ENCODE measurements around the gene CD2AP. TPM values are rescaled to one million over a fixed set of nuclear protein-coding genes. Genes with fewer than 3 reads are reported as not detected.

CD2AP gene
- total and polyA plus RNA-seq, 2 of the 8 experiments (the other 6 are each of a cell fraction or from before 2014, with no cell fraction given), result 8.6 to 75.6 TPM

GRCh38 chr6:47669684-47670513, 192.3 kb downstream of the CD2AP start (continued):
- TF ChIP-seq, protein P1, sequence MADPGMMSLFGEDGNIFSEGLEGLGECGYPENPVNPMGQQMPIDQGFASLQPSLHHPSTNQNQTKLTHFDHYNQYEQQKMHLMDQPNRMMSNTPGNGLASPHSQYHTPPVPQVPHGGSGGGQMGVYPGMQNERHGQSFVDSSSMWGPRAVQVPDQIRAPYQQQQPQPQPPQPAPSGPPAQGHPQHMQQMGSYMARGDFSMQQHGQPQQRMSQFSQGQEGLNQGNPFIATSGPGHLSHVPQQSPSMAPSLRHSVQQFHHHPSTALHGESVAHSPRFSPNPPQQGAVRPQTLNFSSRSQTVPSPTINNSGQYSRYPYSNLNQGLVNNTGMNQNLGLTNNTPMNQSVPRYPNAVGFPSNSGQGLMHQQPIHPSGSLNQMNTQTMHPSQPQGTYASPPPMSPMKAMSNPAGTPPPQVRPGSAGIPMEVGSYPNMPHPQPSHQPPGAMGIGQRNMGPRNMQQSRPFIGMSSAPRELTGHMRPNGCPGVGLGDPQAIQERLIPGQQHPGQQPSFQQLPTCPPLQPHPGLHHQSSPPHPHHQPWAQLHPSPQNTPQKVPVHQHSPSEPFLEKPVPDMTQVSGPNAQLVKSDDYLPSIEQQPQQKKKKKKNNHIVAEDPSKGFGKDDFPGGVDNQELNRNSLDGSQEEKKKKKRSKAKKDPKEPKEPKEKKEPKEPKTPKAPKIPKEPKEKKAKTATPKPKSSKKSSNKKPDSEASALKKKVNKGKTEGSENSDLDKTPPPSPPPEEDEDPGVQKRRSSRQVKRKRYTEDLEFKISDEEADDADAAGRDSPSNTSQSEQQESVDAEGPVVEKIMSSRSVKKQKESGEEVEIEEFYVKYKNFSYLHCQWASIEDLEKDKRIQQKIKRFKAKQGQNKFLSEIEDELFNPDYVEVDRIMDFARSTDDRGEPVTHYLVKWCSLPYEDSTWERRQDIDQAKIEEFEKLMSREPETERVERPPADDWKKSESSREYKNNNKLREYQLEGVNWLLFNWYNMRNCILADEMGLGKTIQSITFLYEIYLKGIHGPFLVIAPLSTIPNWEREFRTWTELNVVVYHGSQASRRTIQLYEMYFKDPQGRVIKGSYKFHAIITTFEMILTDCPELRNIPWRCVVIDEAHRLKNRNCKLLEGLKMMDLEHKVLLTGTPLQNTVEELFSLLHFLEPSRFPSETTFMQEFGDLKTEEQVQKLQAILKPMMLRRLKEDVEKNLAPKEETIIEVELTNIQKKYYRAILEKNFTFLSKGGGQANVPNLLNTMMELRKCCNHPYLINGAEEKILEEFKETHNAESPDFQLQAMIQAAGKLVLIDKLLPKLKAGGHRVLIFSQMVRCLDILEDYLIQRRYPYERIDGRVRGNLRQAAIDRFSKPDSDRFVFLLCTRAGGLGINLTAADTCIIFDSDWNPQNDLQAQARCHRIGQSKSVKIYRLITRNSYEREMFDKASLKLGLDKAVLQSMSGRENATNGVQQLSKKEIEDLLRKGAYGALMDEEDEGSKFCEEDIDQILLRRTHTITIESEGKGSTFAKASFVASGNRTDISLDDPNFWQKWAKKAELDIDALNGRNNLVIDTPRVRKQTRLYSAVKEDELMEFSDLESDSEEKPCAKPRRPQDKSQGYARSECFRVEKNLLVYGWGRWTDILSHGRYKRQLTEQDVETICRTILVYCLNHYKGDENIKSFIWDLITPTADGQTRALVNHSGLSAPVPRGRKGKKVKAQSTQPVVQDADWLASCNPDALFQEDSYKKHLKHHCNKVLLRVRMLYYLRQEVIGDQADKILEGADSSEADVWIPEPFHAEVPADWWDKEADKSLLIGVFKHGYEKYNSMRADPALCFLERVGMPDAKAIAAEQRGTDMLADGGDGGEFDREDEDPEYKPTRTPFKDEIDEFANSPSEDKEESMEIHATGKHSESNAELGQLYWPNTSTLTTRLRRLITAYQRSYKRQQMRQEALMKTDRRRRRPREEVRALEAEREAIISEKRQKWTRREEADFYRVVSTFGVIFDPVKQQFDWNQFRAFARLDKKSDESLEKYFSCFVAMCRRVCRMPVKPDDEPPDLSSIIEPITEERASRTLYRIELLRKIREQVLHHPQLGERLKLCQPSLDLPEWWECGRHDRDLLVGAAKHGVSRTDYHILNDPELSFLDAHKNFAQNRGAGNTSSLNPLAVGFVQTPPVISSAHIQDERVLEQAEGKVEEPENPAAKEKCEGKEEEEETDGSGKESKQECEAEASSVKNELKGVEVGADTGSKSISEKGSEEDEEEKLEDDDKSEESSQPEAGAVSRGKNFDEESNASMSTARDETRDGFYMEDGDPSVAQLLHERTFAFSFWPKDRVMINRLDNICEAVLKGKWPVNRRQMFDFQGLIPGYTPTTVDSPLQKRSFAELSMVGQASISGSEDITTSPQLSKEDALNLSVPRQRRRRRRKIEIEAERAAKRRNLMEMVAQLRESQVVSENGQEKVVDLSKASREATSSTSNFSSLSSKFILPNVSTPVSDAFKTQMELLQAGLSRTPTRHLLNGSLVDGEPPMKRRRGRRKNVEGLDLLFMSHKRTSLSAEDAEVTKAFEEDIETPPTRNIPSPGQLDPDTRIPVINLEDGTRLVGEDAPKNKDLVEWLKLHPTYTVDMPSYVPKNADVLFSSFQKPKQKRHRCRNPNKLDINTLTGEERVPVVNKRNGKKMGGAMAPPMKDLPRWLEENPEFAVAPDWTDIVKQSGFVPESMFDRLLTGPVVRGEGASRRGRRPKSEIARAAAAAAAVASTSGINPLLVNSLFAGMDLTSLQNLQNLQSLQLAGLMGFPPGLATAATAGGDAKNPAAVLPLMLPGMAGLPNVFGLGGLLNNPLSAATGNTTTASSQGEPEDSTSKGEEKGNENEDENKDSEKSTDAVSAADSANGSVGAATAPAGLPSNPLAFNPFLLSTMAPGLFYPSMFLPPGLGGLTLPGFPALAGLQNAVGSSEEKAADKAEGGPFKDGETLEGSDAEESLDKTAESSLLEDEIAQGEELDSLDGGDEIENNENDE (IDR thresholded peaks at IDR 0.05; ENCODE audit: insufficient replicate concordance, low read length), result no peak
- no peak for TF ChIP-seq POU5F1 (IDR thresholded peaks at IDR 0.05; ENCODE audit: low read depth, low read length)
- no peak for TF ChIP-seq GTF2F1 (IDR thresholded peaks at IDR 0.05; ENCODE audit: borderline replicate concordance, low read depth, low read length)
- TF ChIP-seq, protein P2, sequence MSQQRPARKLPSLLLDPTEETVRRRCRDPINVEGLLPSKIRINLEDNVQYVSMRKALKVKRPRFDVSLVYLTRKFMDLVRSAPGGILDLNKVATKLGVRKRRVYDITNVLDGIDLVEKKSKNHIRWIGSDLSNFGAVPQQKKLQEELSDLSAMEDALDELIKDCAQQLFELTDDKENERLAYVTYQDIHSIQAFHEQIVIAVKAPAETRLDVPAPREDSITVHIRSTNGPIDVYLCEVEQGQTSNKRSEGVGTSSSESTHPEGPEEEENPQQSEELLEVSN (IDR thresholded peaks at IDR 0.05), result no peak
- no peak for TF ChIP-seq EZH2 (IDR thresholded peaks at IDR 0.05; ENCODE audit: low read depth, low read length, severe bottlenecking)
- TF ChIP-seq, protein P3, sequence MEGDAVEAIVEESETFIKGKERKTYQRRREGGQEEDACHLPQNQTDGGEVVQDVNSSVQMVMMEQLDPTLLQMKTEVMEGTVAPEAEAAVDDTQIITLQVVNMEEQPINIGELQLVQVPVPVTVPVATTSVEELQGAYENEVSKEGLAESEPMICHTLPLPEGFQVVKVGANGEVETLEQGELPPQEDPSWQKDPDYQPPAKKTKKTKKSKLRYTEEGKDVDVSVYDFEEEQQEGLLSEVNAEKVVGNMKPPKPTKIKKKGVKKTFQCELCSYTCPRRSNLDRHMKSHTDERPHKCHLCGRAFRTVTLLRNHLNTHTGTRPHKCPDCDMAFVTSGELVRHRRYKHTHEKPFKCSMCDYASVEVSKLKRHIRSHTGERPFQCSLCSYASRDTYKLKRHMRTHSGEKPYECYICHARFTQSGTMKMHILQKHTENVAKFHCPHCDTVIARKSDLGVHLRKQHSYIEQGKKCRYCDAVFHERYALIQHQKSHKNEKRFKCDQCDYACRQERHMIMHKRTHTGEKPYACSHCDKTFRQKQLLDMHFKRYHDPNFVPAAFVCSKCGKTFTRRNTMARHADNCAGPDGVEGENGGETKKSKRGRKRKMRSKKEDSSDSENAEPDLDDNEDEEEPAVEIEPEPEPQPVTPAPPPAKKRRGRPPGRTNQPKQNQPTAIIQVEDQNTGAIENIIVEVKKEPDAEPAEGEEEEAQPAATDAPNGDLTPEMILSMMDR (IDR thresholded peaks at IDR 0.05; ENCODE audit: control extremely low read depth in 1 of 3, insufficient read depth in 1 of 3, low read depth in 1 of 3, low read length in 3 of 3), result no peak
